ENCODE results near the gene BARHL1.

The BARHL1 gene

GRCh38 chr9:132584601-132585560 lies 2.5 kb downstream of the BARHL1 start:
- TF ChIP-seq PKNOX1 (IDR thresholded peaks at IDR 0.05) = no peak
- no peak for TF ChIP-seq FOXA1 (IDR thresholded peaks at IDR 0.05)
- TF ChIP-seq FOXM1 (IDR thresholded peaks at IDR 0.05; ENCODE audit: borderline replicate concordance) = no peak
- TF ChIP-seq CTBP1 (IDR thresholded peaks at IDR 0.05; ENCODE audit: borderline replicate concordance) = no peak
- no peak for TF ChIP-seq ELF4 (IDR thresholded peaks at IDR 0.05)
- TF ChIP-seq BHLHE40 (IDR thresholded peaks at IDR 0.05; ENCODE audit: borderline replicate concordance) = no peak
- no peak for TF ChIP-seq ARNT (IDR thresholded peaks at IDR 0.05)
- no peak for TF ChIP-seq HDGF (IDR thresholded peaks at IDR 0.05; ENCODE audit: borderline replicate concordance)
- no peak for TF ChIP-seq TARDBP (IDR thresholded peaks at IDR 0.05)
- TF ChIP-seq NFRKB (IDR thresholded peaks at IDR 0.05) = no peak
- TF ChIP-seq L3MBTL2 (conservative IDR thresholded peaks at IDR 0.05) = no peak
- no peak for TF ChIP-seq LEF1 (IDR thresholded peaks at IDR 0.05; ENCODE audit: borderline replicate concordance)
- no peak for TF ChIP-seq FOXK2 (IDR thresholded peaks at IDR 0.05)
- TF ChIP-seq ZNF384 (IDR thresholded peaks at IDR 0.05) = no peak
- TF ChIP-seq SP1 (IDR thresholded peaks at IDR 0.05) = no peak
- no peak for TF ChIP-seq SUZ12 (IDR thresholded peaks at IDR 0.05)
- CTCF ChIA-PET = no interaction called here
- POLR2A ChIA-PET = no interaction called here
- DNase-seq (ENCODE audit: extremely low spot score) = no peak

- ChIA-PET POLR2A (no interaction called here), CTCF (interaction anchor here (0.7 kb wide), 1 partner anchor 9 kb away, joined by 3 read pairs; no protein-coding TSS in a partner anchor)
- DNase-seq (ENCODE audit: extremely low spot score) = no peak
- TF ChIP-seq ELF4 (IDR thresholded peaks at IDR 0.05) (no peak), CTBP1 (IDR thresholded peaks at IDR 0.05; ENCODE audit: borderline replicate concordance) (no peak), TARDBP (IDR thresholded peaks at IDR 0.05) (no peak), HDGF (IDR thresholded peaks at IDR 0.05; ENCODE audit: borderline replicate concordance) (no peak), SP1 (IDR thresholded peaks at IDR 0.05) (no peak), ZNF384 (IDR thresholded peaks at IDR 0.05) (no peak), FOXM1 (IDR thresholded peaks at IDR 0.05; ENCODE audit: borderline replicate concordance) (no peak), SUZ12 (IDR thresholded peaks at IDR 0.05) (no peak), L3MBTL2 (conservative IDR thresholded peaks at IDR 0.05) (no peak), LEF1 (IDR thresholded peaks at IDR 0.05; ENCODE audit: borderline replicate concordance) (no peak), FOXK2 (IDR thresholded peaks at IDR 0.05) (no peak), FOXA1 (IDR thresholded peaks at IDR 0.05) (no peak), ARNT (IDR thresholded peaks at IDR 0.05) (no peak), BHLHE40 (IDR thresholded peaks at IDR 0.05; ENCODE audit: borderline replicate concordance) (no peak), PKNOX1 (IDR thresholded peaks at IDR 0.05) (no peak), NFRKB (IDR thresholded peaks at IDR 0.05) (no peak)
These were observed 3.8 kb downstream of the BARHL1 start for GRCh38 chr9:132585954-132586829.

GRCh38 chr9:132586830-132587591 lies 4.6 kb downstream of the BARHL1 start:
- ChIA-PET CTCF (no interaction called here), POLR2A (no interaction called here)
- no peak for DNase-seq (ENCODE audit: extremely low spot score)
- TF ChIP-seq HDGF (IDR thresholded peaks at IDR 0.05; ENCODE audit: borderline replicate concordance) (no peak), FOXA1 (IDR thresholded peaks at IDR 0.05) (no peak)

GRCh38 chr9:132587592-132587955 lies 5.2 kb downstream of the BARHL1 start:
- ChIA-PET POLR2A (no interaction called here), CTCF (no interaction called here)
- TF ChIP-seq TARDBP (IDR thresholded peaks at IDR 0.05) (no peak), PKNOX1 (IDR thresholded peaks at IDR 0.05) (no peak), FOXK2 (IDR thresholded peaks at IDR 0.05) (no peak), ARNT (IDR thresholded peaks at IDR 0.05) (no peak), SP1 (IDR thresholded peaks at IDR 0.05) (no peak), FOXM1 (IDR thresholded peaks at IDR 0.05; ENCODE audit: borderline replicate concordance) (no peak), HDGF (IDR thresholded peaks at IDR 0.05; ENCODE audit: borderline replicate concordance) (no peak), NFRKB (IDR thresholded peaks at IDR 0.05) (no peak), FOXA1 (IDR thresholded peaks at IDR 0.05) (no peak), ELF4 (IDR thresholded peaks at IDR 0.05) (no peak), LEF1 (IDR thresholded peaks at IDR 0.05; ENCODE audit: borderline replicate concordance) (no peak), L3MBTL2 (conservative IDR thresholded peaks at IDR 0.05) (no peak), ZNF384 (IDR thresholded peaks at IDR 0.05) (no peak), CTBP1 (IDR thresholded peaks at IDR 0.05; ENCODE audit: borderline replicate concordance) (no peak), SUZ12 (IDR thresholded peaks at IDR 0.05) (no peak)
- DNase-seq (ENCODE audit: extremely low spot score) = no peak

- no peak for DNase-seq (ENCODE audit: extremely low spot score)
- ChIA-PET POLR2A (no interaction called here), CTCF (no interaction called here)
- no peak for TF ChIP-seq SUZ12 (IDR thresholded peaks at IDR 0.05)
- TF ChIP-seq FOXM1 (IDR thresholded peaks at IDR 0.05; ENCODE audit: borderline replicate concordance) = no peak
- no peak for TF ChIP-seq ARNT (IDR thresholded peaks at IDR 0.05)
These were observed 5.7 kb downstream of the BARHL1 start for GRCh38 chr9:132588098-132588497.
